Loucy (cell line): ENCODE measurements around the gene SEL1L3.

Experiments used
- CTCF ChIP-seq: fragments of 200-600 bp; sonication (generic); conservative IDR thresholded peaks from 2 replicates; pipeline ENCODE4 v1.5.1; 2014; ENCODE audit warnings: mild to moderate bottlenecking, antibody characterized with exemption, low read length
- EZH2phosphoT487 ChIP-seq: fragments of 200-600 bp; IDR thresholded peaks from 2 replicates; pipeline ENCODE4 v1.6.1; 2018; ENCODE audit warnings: antibody characterized with exemption, mild to moderate bottlenecking, moderate library complexity, borderline replicate concordance

DNA sequence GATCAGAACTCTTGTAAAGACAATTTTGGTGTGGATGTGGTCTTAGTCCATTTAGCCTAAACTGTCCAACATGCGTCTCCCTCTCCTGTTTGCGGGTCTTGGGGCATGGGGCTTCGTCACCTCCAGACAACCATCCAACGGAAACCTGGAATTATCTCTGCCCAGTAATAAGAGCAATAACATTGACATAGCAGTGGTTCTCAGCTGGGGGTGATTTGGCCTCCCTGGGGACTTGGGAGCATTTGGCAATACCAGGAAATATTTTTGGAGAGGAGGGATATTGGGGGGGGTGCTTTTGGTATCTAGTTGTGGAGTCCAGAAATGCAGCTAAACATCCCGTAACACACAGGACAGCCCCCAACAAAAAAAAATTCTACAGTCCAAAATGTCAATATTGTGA, 47.2 kb downstream of the SEL1L3 start:
- TF ChIP-seq CTCF (no peak), EZH2phosphoT487 (no peak)
